CD4-positive, alpha-beta T cell treated with Interferon gamma for 1 hour (primary cell): ENCODE data around the gene NR2E1.

Source experiments
- DNase-seq: peaks from one replicate; pipeline ENCODE4 v3.0.0-alpha.2; 2020

NR2E1 gene

GRCh38 chr6:108222504-108222903, 56.7 kb downstream of the NR2E1 start:
- DNase-seq: no peak

GRCh38 chr6:108227290-108227689, 61.5 kb downstream of the NR2E1 start:
- no peak for DNase-seq

GRCh38 chr6:108228416-108228815, 62.6 kb downstream of the NR2E1 start:
- no peak for DNase-seq

GRCh38 chr6:108235127-108235526, 69.3 kb downstream of the NR2E1 start:
- DNase-seq: no peak

GRCh38 chr6:108236791-108237190, 71.0 kb downstream of the NR2E1 start:
- no peak for DNase-seq

GRCh38 chr6:108238322-108238721, 72.5 kb downstream of the NR2E1 start:
- no peak for DNase-seq
